ENCODE data around the gene LAMA2. TPM values are rescaled to one million over a fixed set of nuclear protein-coding genes. Genes with fewer than 3 reads are reported as not detected.

LAMA2 gene
- total RNA-seq, 4 donors from 2014 or later = 15.4 to 55.3 (median 38.7) TPM

DNA sequence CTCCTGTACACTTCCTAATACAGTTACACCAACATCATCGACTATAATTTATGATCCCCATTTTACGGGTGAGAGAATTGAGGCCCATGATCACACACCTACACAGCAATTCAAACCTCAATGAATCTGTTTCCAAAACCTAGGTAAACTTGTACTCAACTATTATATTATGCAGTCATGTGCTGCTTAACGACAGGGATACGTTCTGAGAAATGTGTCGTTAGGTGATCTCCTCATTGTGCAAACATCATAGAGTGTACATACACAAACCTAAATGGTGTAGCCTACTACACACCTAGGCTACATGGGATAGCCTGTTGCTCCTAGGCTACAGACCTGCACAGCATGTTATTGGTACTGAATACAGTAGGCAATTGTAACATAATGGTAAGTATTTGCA lies 441.4 kb downstream of the LAMA2 start:
- H3K4me1 ChIP-seq = no peaks in the 10 kb centered on the region
- no peak overlapping the region for H3K27ac ChIP-seq
- DNase-seq = no peak
- TF ChIP-seq, protein P1, sequence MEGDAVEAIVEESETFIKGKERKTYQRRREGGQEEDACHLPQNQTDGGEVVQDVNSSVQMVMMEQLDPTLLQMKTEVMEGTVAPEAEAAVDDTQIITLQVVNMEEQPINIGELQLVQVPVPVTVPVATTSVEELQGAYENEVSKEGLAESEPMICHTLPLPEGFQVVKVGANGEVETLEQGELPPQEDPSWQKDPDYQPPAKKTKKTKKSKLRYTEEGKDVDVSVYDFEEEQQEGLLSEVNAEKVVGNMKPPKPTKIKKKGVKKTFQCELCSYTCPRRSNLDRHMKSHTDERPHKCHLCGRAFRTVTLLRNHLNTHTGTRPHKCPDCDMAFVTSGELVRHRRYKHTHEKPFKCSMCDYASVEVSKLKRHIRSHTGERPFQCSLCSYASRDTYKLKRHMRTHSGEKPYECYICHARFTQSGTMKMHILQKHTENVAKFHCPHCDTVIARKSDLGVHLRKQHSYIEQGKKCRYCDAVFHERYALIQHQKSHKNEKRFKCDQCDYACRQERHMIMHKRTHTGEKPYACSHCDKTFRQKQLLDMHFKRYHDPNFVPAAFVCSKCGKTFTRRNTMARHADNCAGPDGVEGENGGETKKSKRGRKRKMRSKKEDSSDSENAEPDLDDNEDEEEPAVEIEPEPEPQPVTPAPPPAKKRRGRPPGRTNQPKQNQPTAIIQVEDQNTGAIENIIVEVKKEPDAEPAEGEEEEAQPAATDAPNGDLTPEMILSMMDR (IDR thresholded peaks at IDR 0.05) = no peak
- no peak for TF ChIP-seq POLR2A (IDR thresholded peaks at IDR 0.05)
- H3K4me3 ChIP-seq = no peak overlapping the region
- peaks cover 0 to 2% (median 0%) of the 10 kb centered on the region in 3 donors for H3K36me3 ChIP-seq
- H3K27me3 ChIP-seq = no peaks in the 10 kb centered on the region
- H3K9me3 ChIP-seq = no peaks in the 10 kb centered on the region

DNA sequence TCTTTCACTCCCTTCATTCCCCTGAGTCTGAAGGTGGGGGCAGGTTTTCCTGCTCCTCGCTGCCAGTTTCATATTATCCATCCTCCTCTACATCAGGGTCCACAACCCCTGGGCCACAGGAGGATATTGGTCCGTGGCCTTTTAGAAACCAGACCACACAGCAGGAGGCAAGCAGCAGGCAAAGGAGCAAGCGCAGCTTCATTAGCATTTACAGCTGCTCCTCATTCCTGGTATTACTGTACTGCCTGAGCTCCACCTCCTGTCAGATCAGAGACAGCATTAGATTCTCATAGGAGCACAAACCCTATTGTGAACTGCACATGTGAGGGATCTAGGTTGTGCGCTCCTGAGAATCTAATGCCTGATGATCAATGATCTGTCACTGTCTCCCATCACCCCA lies 446.7 kb downstream of the LAMA2 start:
- H3K9me3 ChIP-seq = no peaks in the 10 kb centered on the region
- H3K27me3 ChIP-seq = no peaks in the 10 kb centered on the region
- H3K4me3 ChIP-seq = no peak overlapping the region
- no peaks in the 10 kb centered on the region for H3K4me1 ChIP-seq
- H3K36me3 ChIP-seq = peaks cover 0 to 5% (median 0%) of the 10 kb centered on the region in 3 donors
- TF ChIP-seq POLR2A (IDR thresholded peaks at IDR 0.05) = no peak
- TF ChIP-seq, protein P1 (IDR thresholded peaks at IDR 0.05) = no peak
- DNase-seq = no peak
- no peak overlapping the region for H3K27ac ChIP-seq

DNA sequence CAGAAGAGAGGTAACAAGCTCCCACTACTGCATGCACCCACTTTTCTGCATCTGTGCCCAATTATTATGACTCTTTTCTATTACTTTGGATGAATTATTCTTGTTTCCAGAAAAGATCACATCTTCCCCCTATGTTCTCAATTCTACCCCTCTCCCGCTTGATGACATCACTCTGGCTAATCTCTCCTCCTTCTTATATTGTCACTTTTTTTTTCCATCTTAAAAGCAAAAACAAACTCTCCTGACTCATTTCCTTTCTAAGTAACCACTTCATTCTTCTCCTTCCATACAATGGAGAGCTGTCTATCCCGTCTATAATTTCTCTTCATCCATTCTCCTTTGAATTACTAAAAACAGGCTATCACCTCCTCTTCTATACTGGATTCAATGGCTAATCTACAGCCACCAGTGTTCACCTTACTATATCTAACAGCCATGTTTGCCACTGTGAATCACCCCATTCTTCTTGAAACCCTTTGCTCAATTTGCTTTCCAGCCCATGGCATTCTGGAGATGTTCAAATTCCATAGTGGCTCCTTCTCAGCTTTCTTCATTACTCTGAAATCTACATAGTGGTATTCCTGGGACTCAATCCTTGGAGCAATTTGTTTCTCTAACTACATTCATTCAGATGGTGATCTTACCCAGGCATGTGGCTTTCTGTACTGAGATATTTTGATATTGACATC lies 448.7 kb downstream of the LAMA2 start:
- TF ChIP-seq POLR2A (IDR thresholded peaks at IDR 0.05) = no peak
- TF ChIP-seq, protein P1 (IDR thresholded peaks at IDR 0.05) = no peak
- H3K36me3 ChIP-seq = peaks cover 0 to 5% (median 0%) of the 10 kb centered on the region in 3 donors
- H3K4me3 ChIP-seq = no peak overlapping the region
- H3K27me3 ChIP-seq = no peaks in the 10 kb centered on the region
- DNase-seq = no peak
- no peak overlapping the region for H3K27ac ChIP-seq
- no peaks in the 10 kb centered on the region for H3K4me1 ChIP-seq
- H3K9me3 ChIP-seq = no peaks in the 10 kb centered on the region

DNA sequence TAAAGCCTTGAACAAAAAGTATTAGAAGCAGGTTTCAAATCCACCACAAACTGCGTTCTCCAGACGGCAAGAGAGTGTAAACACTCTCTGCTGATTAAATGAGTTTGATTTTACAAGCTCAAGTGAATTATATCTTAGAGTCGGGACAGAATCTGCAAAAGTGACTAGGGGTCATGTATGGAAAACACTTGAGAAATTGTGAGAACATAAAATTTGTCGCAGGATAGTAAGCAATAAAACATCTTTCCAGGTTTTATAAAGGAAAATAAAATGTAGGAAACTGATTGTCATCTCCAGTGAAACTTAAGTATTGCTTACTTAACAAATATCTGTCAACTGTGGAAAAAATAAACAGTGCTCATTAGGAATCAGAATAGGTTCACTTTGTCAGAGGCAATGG lies 452.9 kb downstream of the LAMA2 start:
- TF ChIP-seq, protein P1 (IDR thresholded peaks at IDR 0.05) = no peak
- TF ChIP-seq POLR2A (IDR thresholded peaks at IDR 0.05) = no peak
- Histone ChIP-seq H3K4me1 (no peaks in the 10 kb centered on the region), H3K4me3 (no peak overlapping the region), H3K36me3 (no peaks in the 10 kb centered on the region), H3K27me3 (no peaks in the 10 kb centered on the region), H3K9me3 (no peaks in the 10 kb centered on the region), H3K27ac (no peak overlapping the region)
- no peak for DNase-seq

DNA sequence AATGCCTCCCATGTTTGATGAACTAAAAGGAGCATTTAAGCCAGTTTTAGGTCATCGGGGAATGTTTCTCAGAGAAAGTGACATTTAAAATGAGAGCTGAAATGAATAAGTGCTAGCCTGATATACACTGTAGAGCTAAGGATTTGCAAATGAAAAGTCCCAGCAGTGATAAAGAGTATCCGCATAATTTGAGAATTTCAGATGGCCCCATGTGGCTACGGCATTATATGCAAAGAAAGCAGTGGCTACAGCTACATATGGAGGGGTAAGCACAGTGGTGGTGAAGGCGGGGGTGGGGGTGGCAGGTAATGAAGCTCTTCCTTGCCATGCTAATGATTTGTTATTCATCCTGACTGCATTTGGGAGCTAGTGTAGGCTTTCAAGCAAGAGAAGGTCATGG lies 455.7 kb downstream of the LAMA2 start:
- TF ChIP-seq POLR2A (IDR thresholded peaks at IDR 0.05) = no peak
- TF ChIP-seq, protein P1 (IDR thresholded peaks at IDR 0.05) = no peak
- Histone ChIP-seq H3K36me3 (no peaks in the 10 kb centered on the region), H3K4me1 (no peaks in the 10 kb centered on the region), H3K27ac (no peak overlapping the region), H3K4me3 (no peak overlapping the region), H3K9me3 (no peaks in the 10 kb centered on the region), H3K27me3 (no peaks in the 10 kb centered on the region)
- DNase-seq = no peak
